ENCODE data around the gene ZBTB7A.

The ZBTB7A gene

GRCh38 chr19:4066176-4066606, 508 bp downstream of the ZBTB7A start:
- DNase-seq, result no peak

- DNase-seq, result peak; percentile 69
These were observed 1.1 kb downstream of the ZBTB7A start for GRCh38 chr19:4065430-4066175.

- no peak for DNase-seq
These were observed 2.0 kb downstream of the ZBTB7A start for GRCh38 chr19:4064496-4065260.

GRCh38 chr19:4064149-4064495, 2.6 kb downstream of the ZBTB7A start:
- no peak for DNase-seq

GRCh38 chr19:4063369-4064148, 3.1 kb downstream of the ZBTB7A start:
- no peak for DNase-seq

- no peak for DNase-seq
These were observed 4.0 kb downstream of the ZBTB7A start for GRCh38 chr19:4062419-4063368.

GRCh38 chr19:4061683-4062418, 4.8 kb downstream of the ZBTB7A start:
- peak; percentile 61 for DNase-seq

- no peak for DNase-seq
These were observed 5.5 kb downstream of the ZBTB7A start for GRCh38 chr19:4061178-4061682.

GRCh38 chr19:4060621-4061177, 6.0 kb downstream of the ZBTB7A start:
- DNase-seq, result no peak

- DNase-seq, result no peak
These were observed 6.6 kb downstream of the ZBTB7A start for GRCh38 chr19:4059891-4060620.

GRCh38 chr19:4059453-4059871, 7.2 kb downstream of the ZBTB7A start:
- no peak for DNase-seq

GRCh38 chr19:4058693-4059452, 7.8 kb downstream of the ZBTB7A start:
- no peak for DNase-seq

- no peak for DNase-seq
These were observed 8.6 kb downstream of the ZBTB7A start for GRCh38 chr19:4057931-4058692.

- no peak for DNase-seq
These were observed 11.5 kb downstream of the ZBTB7A start for GRCh38 chr19:4055209-4055552.

GRCh38 chr19:4054441-4055208, 12.1 kb downstream of the ZBTB7A start:
- DNase-seq, result no peak

GRCh38 chr19:4053423-4054324, 13.0 kb downstream of the ZBTB7A start:
- DNase-seq, result no peak

- DNase-seq, result no peak
These were observed 13.7 kb downstream of the ZBTB7A start for GRCh38 chr19:4052993-4053422.

Data from NCI-H2029 treated with DMSO at 0.1 percent for 48 hours (cell line).